Lower leg skin (tissue), 3 donors: ENCODE data around the gene TNPO1.

Experiments used
- CTCF ChIP-seq, 3 donors: fragments of 450-650 bp; IDR thresholded peaks; one replicate each; pipeline ENCODE4 v1.5.1; 2016; ENCODE audit warnings: antibody characterized with exemption in 3 of 3, mild to moderate bottlenecking in 3 of 3, moderate library complexity in 2 of 3
- POLR2A ChIP-seq, 2 donors: fragments of 450-650 bp; IDR thresholded peaks; one replicate each; pipeline ENCODE4 v1.6.1; 2016 to 2017; ENCODE audit warnings: antibody characterized with exemption in 2 of 2, mild to moderate bottlenecking in 1 of 2, moderate library complexity in 1 of 2

- TF ChIP-seq CTCF (IDR thresholded peaks at IDR 0.05) (no peak), POLR2A (IDR thresholded peaks at IDR 0.05) (no peak)
Observed at GRCh38 chr5:72936893-72937292, 120.4 kb downstream of the TNPO1 start.
